Measurements from ENCODE around the gene SELENON. TPM values are rescaled to one million over a fixed set of nuclear protein-coding genes. Genes with fewer than 3 reads are reported as not detected.

The SELENON gene
- total RNA-seq, 4 donors from 2014 or later: 9.0 to 94.0 (median 18.0) TPM

GRCh38 chr1:25854554-25854953 is 54.6 kb downstream of the SELENON start:
- H3K9me3 ChIP-seq: no peaks in the 10 kb centered on the region
- no peaks in the 10 kb centered on the region for H3K27me3 ChIP-seq
- intact Hi-C loops (cut with DNase I; ENCODE audit: low total_unique reads): no loop called here
- DNase-seq: no peak
- no peak overlapping the region for H3K4me3 ChIP-seq
- H3K4me1 ChIP-seq: no peaks in the 10 kb centered on the region
- TF ChIP-seq POLR2A (IDR thresholded peaks at IDR 0.05) (no peak), CTCF (IDR thresholded peaks at IDR 0.05) (no peak)
- no peak overlapping the region for H3K27ac ChIP-seq
- no peaks in the 10 kb centered on the region for H3K36me3 ChIP-seq

- no peaks in the 10 kb centered on the region for H3K9me3 ChIP-seq
- no peaks in the 10 kb centered on the region for H3K36me3 ChIP-seq
- H3K27ac ChIP-seq: no peak overlapping the region
- no peaks in the 10 kb centered on the region for H3K27me3 ChIP-seq
- intact Hi-C loops (cut with DNase I; ENCODE audit: low total_unique reads): no loop called here
- no peak overlapping the region for H3K4me3 ChIP-seq
- TF ChIP-seq POLR2A (IDR thresholded peaks at IDR 0.05) (no peak), CTCF (IDR thresholded peaks at IDR 0.05) (no peak)
- no peak for DNase-seq
- H3K4me1 ChIP-seq: no peaks in the 10 kb centered on the region
Observed at GRCh38 chr1:25856856-25857255, 56.9 kb downstream of the SELENON start.

- TF ChIP-seq CTCF (IDR thresholded peaks at IDR 0.05) (no peak), POLR2A (IDR thresholded peaks at IDR 0.05) (no peak)
- no peak overlapping the region for H3K4me3 ChIP-seq
- intact Hi-C loops (cut with DNase I; ENCODE audit: low total_unique reads): no loop called here
- no peaks in the 10 kb centered on the region for H3K4me1 ChIP-seq
- DNase-seq: no peak
- no peaks in the 10 kb centered on the region for H3K9me3 ChIP-seq
- H3K36me3 ChIP-seq: no peaks in the 10 kb centered on the region
- H3K27ac ChIP-seq: no peak overlapping the region
- H3K27me3 ChIP-seq: no peaks in the 10 kb centered on the region
Observed at GRCh38 chr1:25858494-25858893, 58.5 kb downstream of the SELENON start.

GRCh38 chr1:25858906-25859789 is 59.2 kb downstream of the SELENON start, which contains the start of gene AUNIP:
Gene AUNIP, minus strand, starts transcription at chr1:25859457. Its CDS starts 100 bp downstream, at chr1:25859357.
- no peaks in the 10 kb centered on the region for H3K27me3 ChIP-seq
- peak; percentile 46 to 63 for TF ChIP-seq POLR2A (IDR thresholded peaks at IDR 0.05)
- TF ChIP-seq CTCF (IDR thresholded peaks at IDR 0.05): no peak
- H3K9me3 ChIP-seq: no peaks in the 10 kb centered on the region
- peak within 1 kb of the TSS; percentile 68 for H3K27ac ChIP-seq
- no peaks in the 10 kb centered on the region for H3K36me3 ChIP-seq
- DNase-seq: peak; percentile 79 to 88
- intact Hi-C loops (cut with DNase I; ENCODE audit: low total_unique reads): no loop called here
- no peaks in the 10 kb centered on the region for H3K4me1 ChIP-seq
- H3K4me3 ChIP-seq: peak within 1 kb of the TSS; percentile 47 to 53
